Naive thymus-derived CD8-positive, alpha-beta T cell (primary cell): ENCODE data around the gene GRN. TPM values are rescaled to one million over a fixed set of nuclear protein-coding genes. Genes with fewer than 3 reads are reported as not detected.

Source experiments
- ATAC-seq, 2 donors: fragments of 150-1000 bp; cut with Tn5 transposase in 1 of 2; sonication (Bioruptor Pico), chemical (Tn5 transposase) in 1 of 2; 1 replicate in 1 of 2; 2 replicates in 1 of 2; pipeline ENCODE4 v1.10.0; 2021; ENCODE audit warnings: mild to moderate bottlenecking in 2 of 2, moderate library complexity in 2 of 2
- POLR2A ChIA-PET: fragments of 350-600 bp; sonication (Branson Sonifier 250); formaldehyde crosslinking; loops from one replicate; lab custom pipeline; 2021; ENCODE audit warnings: antibody characterized with exemption; lab: Charles Lee
- DNase-seq, 10 donors: peaks; one replicate each; pipeline versions ENCODE4 v3.0.0 to v3.0.0-alpha.2; 2020 to 2022
- H3K27ac Mint-ChIP-seq, 10 donors: one replicate each; pipeline ENCODE4 v1.8.0; 2020 to 2022; ENCODE audit warnings: mild to moderate bottlenecking in 10 of 10, mixed read lengths in 10 of 10, moderate library complexity in 4 of 10, inconsistent platforms in 1 of 10
- H3K27me3 Mint-ChIP-seq, 5 donors: one replicate each; pipeline ENCODE4 v1.8.0; 2021 to 2022; ENCODE audit warnings: mixed read lengths in 5 of 5
- H3K36me3 Mint-ChIP-seq, 3 donors: one replicate each; pipeline ENCODE4 v1.8.0; 2020 to 2022; ENCODE audit warnings: mixed read lengths in 3 of 3, mild to moderate bottlenecking in 2 of 3, inconsistent platforms in 1 of 3
- H3K4me1 Mint-ChIP-seq, 4 donors: one replicate each; pipeline ENCODE4 v1.8.0; 2021 to 2022; ENCODE audit warnings: mixed read lengths in 4 of 4
- H3K4me3 Mint-ChIP-seq, 10 donors: one replicate each; pipeline ENCODE4 v1.8.0; 2020 to 2022; ENCODE audit warnings: mild to moderate bottlenecking in 10 of 10, mixed read lengths in 10 of 10, moderate library complexity in 6 of 10, inconsistent platforms in 1 of 10
- H3K9me3 Mint-ChIP-seq, 9 donors: one replicate each; pipeline ENCODE4 v1.8.0; 2020 to 2022; ENCODE audit warnings: mixed read lengths in 9 of 9, mild to moderate bottlenecking in 3 of 9, inconsistent platforms in 1 of 9, moderate library complexity in 1 of 9
- polyA plus RNA-seq, 3 donors: library from polyadenylated mRNA; unstranded; fragments of 300-500 nt; fragmentation: Illumina TruSeq; gene quantifications; one replicate each; pipeline ENCODE4 v1.2.3, GENCODE V29; 2021
- total RNA-seq, 8 experiments: library from RNA in 2 of 8; stranded (reverse) in 2 of 8; gene quantifications; one replicate each; pipeline ENCODE4 v1.2.3 and lab custom pipeline; 2021 to 2026

The GRN gene
- total RNA-seq = 10 to 100 TPM; 27.5 to 33.5 TPM
- 10 to 100 TPM; 24.8 to 43.7 (median 41.6) TPM for polyA plus RNA-seq
- 5.9 to 21.5 (median 16.8) reads per million in 6 experiments for total RNA-seq (lab: John Stamatoyannopoulos, UW)

DNA sequence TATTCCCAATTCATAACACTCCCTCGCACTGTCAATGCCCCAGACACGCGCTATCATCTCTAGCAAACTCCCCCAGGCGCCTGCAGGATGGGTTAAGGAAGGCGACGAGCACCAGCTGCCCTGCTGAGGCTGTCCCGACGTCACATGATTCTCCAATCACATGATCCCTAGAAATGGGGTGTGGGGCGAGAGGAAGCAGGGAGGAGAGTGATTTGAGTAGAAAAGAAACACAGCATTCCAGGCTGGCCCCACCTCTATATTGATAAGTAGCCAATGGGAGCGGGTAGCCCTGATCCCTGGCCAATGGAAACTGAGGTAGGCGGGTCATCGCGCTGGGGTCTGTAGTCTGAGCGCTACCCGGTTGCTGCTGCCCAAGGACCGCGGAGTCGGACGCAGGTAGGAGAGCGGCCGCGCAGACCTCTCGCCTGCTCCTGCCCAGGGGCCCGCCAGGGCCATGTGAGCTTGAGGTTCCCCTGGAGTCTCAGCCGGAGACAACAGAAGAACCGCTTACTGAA lies at the start of gene GRN:
GRN (plus strand) TSS at position 364 of the 515 bp plus-strand sequence. CDS start 3,863 bp downstream, outside the sequence.
- POLR2A ChIA-PET = interaction anchor here (0.6 to 2.8 kb wide), 8 partner anchors 9 to 1009 kb away, joined by 3 to 24 read pairs (median 8); partner anchors contain the start of gene UBTF
- Mint-ChIP-seq H3K27ac (peak within 1 kb of the TSS in 9 of 10 donors; percentile 67 to 88 (median 82)), H3K27me3 (peaks cover 0 to 3% (median 0%) of the 10 kb centered on the region in 5 donors), H3K4me3 (peak within 1 kb of the TSS; percentile 84 to 99 (median 94)), H3K4me1 (peaks cover 16 to 37% (median 23%) of the 10 kb centered on the region in 4 donors), H3K9me3 (no peaks in the 10 kb centered on the region), H3K36me3 (no peaks in the 10 kb centered on the region)
- ATAC-seq (peak; percentile 98 to 99), DNase-seq (peak; percentile 68 to 90 (median 82))

DNA sequence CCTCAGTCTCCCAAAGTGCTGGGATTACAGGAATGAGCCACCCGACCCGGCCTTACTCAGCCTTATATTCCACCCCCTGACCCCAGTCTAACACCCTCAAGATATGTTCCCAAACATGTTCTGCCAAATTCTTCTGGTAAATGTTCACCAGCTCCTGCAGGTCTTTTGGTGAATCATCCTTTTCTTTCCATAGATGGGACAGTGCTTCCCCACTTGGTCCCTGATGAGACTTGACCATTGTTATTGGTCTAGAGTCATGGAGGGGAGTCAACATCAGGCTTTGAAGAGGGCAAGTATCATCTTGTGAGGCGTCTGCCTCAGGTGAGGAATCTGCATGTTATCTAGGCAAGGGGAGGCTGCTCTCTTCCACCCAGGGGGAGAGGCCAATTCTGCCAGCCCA lies 47.1 kb upstream of the GRN start:
- H3K9me3 Mint-ChIP-seq = no peaks in the 10 kb centered on the region
- peaks cover 0 to 2% (median 0%) of the 10 kb centered on the region in 4 donors for H3K4me1 Mint-ChIP-seq
- no peak for DNase-seq
- peaks cover 0 to 17% (median 2%) of the 10 kb centered on the region in 5 donors for H3K27me3 Mint-ChIP-seq
- H3K27ac Mint-ChIP-seq = no peak overlapping the region
- POLR2A ChIA-PET = no interaction called here
- no peak for ATAC-seq
- no peak overlapping the region for H3K4me3 Mint-ChIP-seq
- no peaks in the 10 kb centered on the region for H3K36me3 Mint-ChIP-seq

DNA sequence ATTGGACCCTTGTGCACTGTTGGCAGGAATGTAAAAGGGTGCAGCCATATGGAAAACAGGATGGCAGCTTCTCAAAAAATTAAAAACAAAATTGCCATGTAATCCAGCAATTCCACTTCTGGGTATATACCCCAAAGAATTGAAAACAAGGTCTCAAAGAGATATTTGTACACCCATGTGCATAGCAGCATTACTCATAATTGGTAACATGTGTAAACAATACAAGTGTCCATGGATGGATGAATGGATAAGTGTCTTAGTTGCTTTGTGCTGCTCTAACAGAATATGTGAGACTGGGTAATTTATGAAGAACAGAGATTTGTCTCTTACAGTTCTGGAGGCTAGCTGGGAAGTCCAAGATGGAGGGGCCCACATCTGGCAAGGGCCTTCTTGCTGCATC lies 40.5 kb upstream of the GRN start:
- DNase-seq = no peak
- H3K27me3 Mint-ChIP-seq = peaks cover 12 to 47% (median 26%) of the 10 kb centered on the region in 5 donors
- no peaks in the 10 kb centered on the region for H3K9me3 Mint-ChIP-seq
- no peaks in the 10 kb centered on the region for H3K36me3 Mint-ChIP-seq
- H3K4me3 Mint-ChIP-seq = no peak overlapping the region
- ATAC-seq = no peak
- peaks cover 4 to 18% (median 11%) of the 10 kb centered on the region in 4 donors for H3K4me1 Mint-ChIP-seq
- POLR2A ChIA-PET = interaction anchor here (0.6 kb wide), 1 partner anchor 91 kb away, joined by 3 read pairs; no protein-coding TSS in a partner anchor
- no peak overlapping the region for H3K27ac Mint-ChIP-seq

DNA sequence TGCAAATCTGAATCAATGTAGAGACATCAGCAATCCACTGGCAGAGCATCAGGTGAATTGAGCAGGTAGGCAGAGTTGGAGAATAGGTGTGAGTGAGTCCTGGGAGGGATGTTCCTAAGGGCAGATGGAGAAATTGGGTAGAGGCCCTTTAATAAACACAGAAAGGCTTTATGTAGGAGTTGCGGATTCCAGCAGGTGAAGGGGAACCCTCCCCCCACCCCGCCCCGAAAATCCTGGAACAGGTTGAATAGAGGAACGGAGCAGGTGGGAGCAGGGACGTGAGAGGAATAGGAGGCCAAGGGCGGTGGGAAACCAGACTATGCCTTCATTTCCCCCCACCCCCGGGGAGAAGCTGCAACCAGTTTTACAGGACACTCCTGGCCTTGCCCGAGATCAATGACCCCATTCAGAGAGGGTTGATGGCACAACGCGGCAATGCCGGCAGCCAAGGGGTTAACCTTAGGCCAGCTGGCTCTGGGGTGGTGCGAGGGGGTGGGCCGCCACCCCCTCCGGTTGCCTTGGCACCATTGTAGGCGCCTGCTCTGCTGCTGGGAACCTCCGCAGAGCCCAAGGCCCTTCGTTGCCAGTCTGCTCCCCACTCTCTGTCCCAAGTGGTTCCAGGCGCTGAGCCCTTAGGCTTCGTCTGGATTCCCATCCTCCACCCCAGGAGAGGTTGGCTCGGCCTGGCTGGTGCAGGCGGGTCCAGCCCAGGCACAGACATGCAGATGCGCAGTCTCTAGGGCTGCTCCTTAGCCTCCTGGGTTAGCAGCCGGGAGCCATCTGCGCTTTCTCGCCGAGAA lies 37.5 kb upstream of the GRN start:
- peaks cover 8 to 22% (median 17%) of the 10 kb centered on the region in 4 donors for H3K4me1 Mint-ChIP-seq
- POLR2A ChIA-PET = interaction anchor here (0.9 to 3.1 kb wide), 3 partner anchors 20 to 89 kb away, joined by 5 to 28 read pairs (median 5); no protein-coding TSS in a partner anchor
- H3K27ac Mint-ChIP-seq = no peak overlapping the region
- peak; percentile 41 to 43 for ATAC-seq
- peak overlapping the region; percentile 33 to 66 (median 52) for H3K4me3 Mint-ChIP-seq
- H3K9me3 Mint-ChIP-seq = no peaks in the 10 kb centered on the region
- H3K27me3 Mint-ChIP-seq = peaks cover 12 to 34% (median 34%) of the 10 kb centered on the region in 5 donors
- no peaks in the 10 kb centered on the region for H3K36me3 Mint-ChIP-seq
- DNase-seq = peak in 1 of 10 donors; percentile 29

DNA sequence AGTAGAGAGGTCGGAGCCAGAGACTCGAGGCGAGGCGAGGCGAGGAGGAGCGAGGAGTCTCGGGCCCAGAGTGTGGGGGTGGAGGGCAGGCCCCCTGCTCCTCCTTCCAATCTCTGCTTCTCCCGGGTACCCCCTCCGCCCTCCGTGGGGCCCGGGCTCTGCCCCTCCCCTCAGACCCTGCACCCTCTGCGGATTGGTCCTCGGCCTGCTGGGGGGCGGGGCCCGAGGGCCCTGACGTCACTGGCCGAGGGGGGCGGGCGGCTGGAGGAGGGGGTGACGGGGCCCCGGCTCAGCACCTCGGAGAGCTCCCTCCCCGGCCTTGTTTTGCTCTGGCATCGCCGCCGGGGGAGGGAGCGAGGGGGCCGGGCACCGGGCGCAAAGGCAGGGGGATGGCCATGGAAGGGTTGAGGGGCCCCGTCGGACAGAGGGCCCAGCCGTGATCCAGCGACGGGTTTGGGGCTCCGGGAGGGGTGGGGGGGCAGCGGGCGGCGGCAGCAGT lies 36.7 kb upstream of the GRN start, which contains the start of gene RUNDC3A:
RUNDC3A (plus strand) TSS at position 282 of the 499 bp plus-strand sequence. CDS start 232 bp downstream, outside the sequence.
- Mint-ChIP-seq H3K4me3 (peak within 1 kb of the TSS; percentile 39 to 70 (median 57)), H3K36me3 (no peaks in the 10 kb centered on the region), H3K4me1 (peaks cover 8 to 22% (median 17%) of the 10 kb centered on the region in 4 donors), H3K27ac (peak within 1 kb of the TSS in 1 of 10 donors; percentile 18), H3K27me3 (peaks cover 12 to 41% (median 31%) of the 10 kb centered on the region in 5 donors), H3K9me3 (no peaks in the 10 kb centered on the region)
- ATAC-seq = peak; percentile 87 to 95
- POLR2A ChIA-PET = interaction anchor here (0.7 to 3.1 kb wide), 6 partner anchors 13 to 92 kb away, joined by 3 to 28 read pairs (median 4); no protein-coding TSS in a partner anchor
- peak; percentile 83 to 93 (median 88) for DNase-seq

DNA sequence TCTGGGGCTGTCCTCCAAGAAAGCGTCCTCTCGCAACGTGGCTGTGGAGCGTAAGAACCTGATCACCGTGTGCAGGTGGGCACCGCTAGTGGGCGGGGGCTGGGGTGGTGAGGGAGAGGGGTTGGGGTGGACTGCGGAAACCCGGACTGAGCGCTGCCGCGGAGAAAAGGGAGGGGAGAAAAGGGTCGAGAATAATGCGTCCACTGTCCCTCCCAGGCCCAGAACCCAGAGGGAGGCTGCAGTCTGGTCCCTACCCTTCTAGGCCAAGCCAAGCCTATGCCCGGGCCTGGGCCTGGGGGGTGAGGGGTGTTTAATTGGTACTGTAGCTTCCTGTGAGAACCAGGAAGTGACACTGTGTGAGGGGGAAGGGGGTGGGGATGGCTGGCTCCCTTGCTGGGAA lies 36.2 kb upstream of the GRN start:
- DNase-seq = no peak
- peak; percentile 12 to 41 for ATAC-seq
- Mint-ChIP-seq H3K9me3 (no peaks in the 10 kb centered on the region), H3K4me1 (peaks cover 10 to 22% (median 17%) of the 10 kb centered on the region in 4 donors), H3K27ac (peak overlapping the region in 1 of 10 donors; percentile 18), H3K36me3 (no peaks in the 10 kb centered on the region), H3K4me3 (peak overlapping the region in 9 of 10 donors; percentile 30 to 70 (median 55)), H3K27me3 (peaks cover 12 to 43% (median 32%) of the 10 kb centered on the region in 5 donors)
- POLR2A ChIA-PET = interaction anchor here (0.6 to 3.1 kb wide), 6 partner anchors 13 to 108 kb away, joined by 3 to 28 read pairs (median 3); no protein-coding TSS in a partner anchor

DNA sequence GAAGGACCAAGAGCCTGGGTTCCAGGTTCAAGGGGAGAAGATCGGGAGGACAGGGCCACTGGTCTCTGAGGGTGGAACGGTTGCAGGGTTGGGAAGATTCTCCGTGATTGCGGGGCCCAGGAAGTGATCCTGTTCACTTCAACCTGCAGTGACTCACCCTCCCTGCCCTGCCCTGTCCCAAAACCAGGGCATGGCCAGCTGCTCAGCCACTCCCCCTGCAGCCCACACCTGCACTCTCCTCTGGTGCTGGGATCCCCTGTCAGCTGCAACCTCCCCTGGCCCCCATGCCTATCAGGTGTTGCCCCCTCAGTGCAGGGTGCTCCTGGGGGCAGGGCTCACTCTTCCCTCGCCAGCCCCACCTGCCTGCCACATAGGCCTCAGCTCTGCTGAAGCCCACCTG lies 35.6 kb upstream of the GRN start:
- H3K36me3 Mint-ChIP-seq = no peaks in the 10 kb centered on the region
- POLR2A ChIA-PET = interaction anchor here (0.6 to 3.1 kb wide), 4 partner anchors 85 to 109 kb away, joined by 3 to 28 read pairs (median 4); no protein-coding TSS in a partner anchor
- H3K27me3 Mint-ChIP-seq = peaks cover 14 to 44% (median 35%) of the 10 kb centered on the region in 5 donors
- no peaks in the 10 kb centered on the region for H3K9me3 Mint-ChIP-seq
- H3K27ac Mint-ChIP-seq = no peak overlapping the region
- H3K4me3 Mint-ChIP-seq = peak overlapping the region in 7 of 10 donors; percentile 35 to 70 (median 59)
- no peak for DNase-seq
- peaks cover 12 to 25% (median 17%) of the 10 kb centered on the region in 4 donors for H3K4me1 Mint-ChIP-seq
- no peak for ATAC-seq

DNA sequence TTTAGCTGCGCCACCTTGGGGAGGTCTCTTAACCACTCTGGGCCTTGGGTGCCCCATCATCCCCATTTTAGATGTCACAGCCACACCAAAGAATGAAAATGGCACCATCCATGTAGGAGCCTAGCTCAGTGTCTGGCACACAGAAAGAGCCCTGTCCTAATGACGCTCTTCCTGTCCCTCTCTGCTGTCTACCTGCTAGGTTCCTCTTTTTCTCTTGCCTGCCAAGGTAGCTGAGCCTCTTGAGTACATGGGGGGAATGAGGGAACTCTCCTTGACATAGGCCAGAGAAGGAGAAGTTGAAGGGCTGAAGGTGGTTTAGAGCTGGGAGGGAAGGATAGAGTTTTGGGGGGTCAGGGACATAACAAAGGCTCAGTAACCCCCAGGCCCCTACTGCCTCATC lies 34.9 kb upstream of the GRN start:
- H3K27ac Mint-ChIP-seq = no peak overlapping the region
- POLR2A ChIA-PET = interaction anchor here (0.6 to 3.1 kb wide), 3 partner anchors 14 to 92 kb away, joined by 3 to 28 read pairs (median 3); partner anchors contain the start of gene SLC25A39
- H3K36me3 Mint-ChIP-seq = no peaks in the 10 kb centered on the region
- H3K9me3 Mint-ChIP-seq = no peaks in the 10 kb centered on the region
- H3K4me3 Mint-ChIP-seq = peak overlapping the region in 7 of 10 donors; percentile 14 to 65 (median 52)
- ATAC-seq = no peak
- H3K27me3 Mint-ChIP-seq = peaks cover 10 to 39% (median 30%) of the 10 kb centered on the region in 5 donors
- DNase-seq = no peak
- peaks cover 12 to 25% (median 17%) of the 10 kb centered on the region in 4 donors for H3K4me1 Mint-ChIP-seq

DNA sequence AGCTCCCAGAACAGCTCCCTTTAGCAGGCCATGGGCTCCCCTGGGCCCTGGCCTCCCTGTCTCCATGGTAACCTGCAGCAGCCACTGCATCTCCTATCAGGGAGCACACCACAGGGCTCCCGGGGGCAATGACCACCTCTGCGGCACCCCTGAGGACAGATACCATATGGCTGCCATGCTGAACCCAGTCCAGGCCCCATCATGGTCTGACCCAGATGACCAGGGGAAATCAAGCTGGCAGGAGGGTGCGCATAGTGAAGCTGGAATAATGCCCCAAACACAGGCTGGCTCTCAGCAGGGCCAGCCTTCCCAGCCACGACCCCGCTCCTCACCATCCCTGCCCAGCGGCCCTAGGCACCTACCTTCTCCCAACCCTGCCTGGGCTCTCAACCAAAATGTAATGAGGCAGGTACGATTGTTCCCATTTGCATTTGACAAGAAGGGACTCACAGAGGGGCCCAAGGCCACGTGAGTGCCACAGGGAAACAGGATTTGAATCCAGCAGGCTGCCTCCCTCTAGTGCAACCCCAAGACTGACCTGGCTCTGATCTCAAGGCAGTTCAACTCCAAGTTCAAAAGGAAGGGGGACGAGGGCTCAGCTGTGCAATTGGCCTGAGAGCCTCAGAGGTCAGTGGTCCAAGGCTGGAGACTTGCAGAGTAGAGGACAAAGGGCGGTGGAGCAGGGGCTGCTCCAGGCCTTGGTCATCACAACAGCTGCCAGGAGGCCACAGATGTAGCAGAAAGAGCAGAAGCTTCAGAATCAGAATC lies 34.3 kb upstream of the GRN start:
- no peaks in the 10 kb centered on the region for H3K36me3 Mint-ChIP-seq
- DNase-seq (no peak), ATAC-seq (no peak)
- H3K27ac Mint-ChIP-seq = peak overlapping the region in 1 of 10 donors; percentile 43
- POLR2A ChIA-PET = interaction anchor here (0.6 to 3.1 kb wide), 5 partner anchors 14 to 93 kb away, joined by 3 to 28 read pairs (median 3); partner anchors contain the start of gene SLC25A39
- H3K27me3 Mint-ChIP-seq = peaks cover 13 to 41% (median 34%) of the 10 kb centered on the region in 5 donors
- H3K4me1 Mint-ChIP-seq = peaks cover 15 to 29% (median 21%) of the 10 kb centered on the region in 4 donors
- no peak overlapping the region for H3K4me3 Mint-ChIP-seq
- no peaks in the 10 kb centered on the region for H3K9me3 Mint-ChIP-seq

DNA sequence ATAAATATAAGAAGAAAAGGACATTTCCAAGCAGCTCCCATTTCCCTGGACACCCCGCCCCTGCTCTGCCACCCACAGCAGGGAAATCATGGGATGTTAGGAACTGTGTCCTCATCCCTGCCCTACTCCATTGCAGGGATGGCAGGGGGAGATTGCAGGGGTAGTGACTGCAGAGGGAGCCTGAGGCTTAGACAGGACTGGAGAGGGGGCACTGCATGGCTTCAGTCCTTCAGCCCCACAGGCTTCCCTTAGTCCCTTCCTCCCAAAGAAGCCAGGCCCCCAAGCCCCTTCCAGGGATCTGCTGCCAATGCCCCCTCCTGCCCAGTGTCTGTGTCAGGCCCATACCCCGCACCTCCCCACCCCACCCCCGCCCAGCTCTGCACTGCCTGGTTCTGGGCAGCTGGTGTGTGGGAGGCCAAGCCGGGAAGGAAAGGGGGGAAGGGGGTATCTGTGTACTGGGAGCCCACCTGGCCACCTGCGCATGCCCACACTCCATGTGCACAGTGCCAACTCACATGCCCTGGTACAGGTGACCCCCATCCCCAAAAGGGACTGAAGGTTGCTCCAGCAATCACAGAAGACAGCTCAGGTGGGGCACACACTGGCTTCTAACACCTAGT lies 33.4 kb upstream of the GRN start:
- H3K4me1 Mint-ChIP-seq = peaks cover 21 to 35% (median 28%) of the 10 kb centered on the region in 4 donors
- POLR2A ChIA-PET = interaction anchor here (1.5 to 1.6 kb wide), 2 partner anchors 15 to 90 kb away, joined by 3 to 5 read pairs; no protein-coding TSS in a partner anchor
- no peak for ATAC-seq

More for the DNA sequence above, 33.4 kb upstream of the GRN start:
- Mint-ChIP-seq H3K36me3 (peaks cover 0 to 2% (median 0%) of the 10 kb centered on the region in 3 donors), H3K4me3 (no peak overlapping the region), H3K27me3 (peaks cover 17 to 43% (median 33%) of the 10 kb centered on the region in 5 donors), H3K9me3 (no peaks in the 10 kb centered on the region), H3K27ac (no peak overlapping the region)
- DNase-seq = no peak
